Hypothalamus (tissue), 51 donors: ENCODE results near the gene JMJD8.

Experiments
- DNase-seq, 51 donors: peaks; one replicate each; lab custom pipeline; 2025; lab: John Stamatoyannopoulos, UW

JMJD8 gene

GRCh38 chr16:678858-679813 lies 5.0 kb downstream of the JMJD8 start:
- peak in 37 of 51 donors; percentile 13 to 79 (median 61) for DNase-seq

- DNase-seq = no peak
Measured at GRCh38 chr16:678209-678857, 5.8 kb downstream of the JMJD8 start.

- DNase-seq = no peak
Measured at GRCh38 chr16:677316-678190, 6.6 kb downstream of the JMJD8 start.

GRCh38 chr16:676913-677312 lies 7.2 kb downstream of the JMJD8 start:
- DNase-seq = no peak

GRCh38 chr16:676565-676902 lies 7.6 kb downstream of the JMJD8 start:
- no peak for DNase-seq

GRCh38 chr16:675884-676564 lies 8.1 kb downstream of the JMJD8 start:
- peak in 1 of 51 donors; percentile 23 for DNase-seq

GRCh38 chr16:674968-675883 lies 8.9 kb downstream of the JMJD8 start, which contains the start of gene RHBDL1:
TSS of gene RHBDL1 (plus strand) at chr16:675671. CDS start at chr16:675791, 120 bp downstream.
- peak in 30 of 51 donors; percentile 9 to 66 (median 36) for DNase-seq

- no peak for DNase-seq
Measured at GRCh38 chr16:674214-674881, 9.8 kb downstream of the JMJD8 start.

GRCh38 chr16:673399-673991 lies 10.6 kb downstream of the JMJD8 start:
- DNase-seq = no peak

GRCh38 chr16:672851-673250 lies 11.3 kb downstream of the JMJD8 start:
- no peak for DNase-seq

- no peak for DNase-seq
Measured at GRCh38 chr16:672371-672770, 11.8 kb downstream of the JMJD8 start.

- no peak for DNase-seq
Measured at GRCh38 chr16:671353-672131, 12.6 kb downstream of the JMJD8 start.

- DNase-seq = no peak
Measured at GRCh38 chr16:670485-671352, 13.4 kb downstream of the JMJD8 start.

- DNase-seq = no peak
Measured at GRCh38 chr16:669666-670065, 14.5 kb downstream of the JMJD8 start.

- DNase-seq = peak in 1 of 51 donors; percentile 28
Measured at GRCh38 chr16:668519-669171, 15.5 kb downstream of the JMJD8 start.
